GM18498 (cell line): ENCODE data around the gene TPCN2.

Source experiments
- ATAC-seq: cut with Tn5 transposase; IDR thresholded peaks from one replicate; pipeline ENCODE4 v1.9.1; 2021; ENCODE audit warnings: mild to moderate bottlenecking, moderate library complexity; ENCODE audit not compliant: unreplicated experiment

TPCN2 gene

DNA sequence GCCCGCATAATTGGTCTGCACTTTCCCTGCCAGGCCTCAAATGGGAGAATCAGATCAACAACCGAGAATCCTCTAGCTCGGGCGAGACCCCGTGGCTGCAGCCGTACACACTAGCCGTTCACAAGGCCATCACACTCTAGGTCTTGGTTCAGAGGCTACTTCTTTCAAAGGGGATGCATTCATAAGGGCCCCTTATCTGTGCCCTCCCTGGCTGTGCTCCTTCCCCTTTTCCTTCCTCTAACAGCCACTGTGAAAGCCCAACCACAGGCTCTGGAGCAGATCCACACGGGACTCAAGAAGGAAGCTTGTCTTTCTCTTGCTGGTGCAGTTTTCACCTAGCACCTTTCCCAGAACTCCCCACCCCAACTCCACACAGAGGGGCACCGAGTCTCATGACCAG lies 131.5 kb downstream of the TPCN2 start:
- ATAC-seq = no peak

DNA sequence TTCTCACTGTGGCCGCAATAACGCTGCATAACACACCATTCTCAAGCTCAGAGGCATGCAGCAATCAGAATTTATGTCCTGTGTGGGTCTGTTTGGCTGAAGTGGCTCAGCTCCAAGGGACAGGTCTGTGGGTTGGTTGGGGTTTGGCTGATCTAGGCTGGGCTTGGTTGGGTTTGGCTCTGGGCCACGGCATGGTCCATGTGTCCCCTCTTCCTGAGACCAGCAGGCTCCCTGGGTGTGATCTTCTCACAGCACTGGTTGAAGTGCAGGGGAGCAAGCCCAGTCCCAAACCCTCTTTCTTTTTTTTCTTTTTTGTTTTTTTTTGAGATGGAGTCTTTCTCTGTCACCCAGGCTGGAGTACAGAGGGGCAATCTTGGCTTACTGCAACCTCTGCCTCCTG lies 132.0 kb downstream of the TPCN2 start:
- ATAC-seq = no peak

DNA sequence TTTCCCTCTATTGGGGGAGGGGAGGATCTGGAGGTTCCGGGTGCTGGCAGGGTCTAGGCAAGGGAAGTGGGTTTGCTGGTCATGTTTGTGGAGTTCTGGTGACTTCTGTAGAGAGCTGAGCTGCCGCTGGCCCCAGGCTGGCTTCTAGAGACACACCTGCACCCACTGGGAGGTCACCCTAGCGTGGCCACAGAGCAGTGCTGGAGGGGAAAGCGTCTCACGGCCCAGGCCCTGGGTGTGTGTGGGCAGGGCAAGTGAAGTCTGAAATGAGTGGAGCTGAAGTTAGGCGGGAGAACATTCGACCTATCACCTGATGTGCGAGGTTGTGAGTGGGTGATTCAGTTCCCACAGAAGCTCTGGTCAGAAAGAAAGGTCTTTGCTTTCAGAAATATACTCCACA lies 134.9 kb downstream of the TPCN2 start:
- no peak for ATAC-seq
